Loucy (cell line): ENCODE measurements around the gene CELA1.
A peak's percentile ranks its signal among the peaks of the same experiment; 100 is the strongest.

Experiments used
- H2AFZ ChIP-seq: fragments of 200-600 bp; sonication (generic); 2 replicates; pipeline ENCODE4 v1.6.0; 2016; ENCODE audit warnings: antibody characterized with exemption, mild to moderate bottlenecking, low read length, moderate library complexity
- H3F3A ChIP-seq: fragments of 200-600 bp; 2 replicates; pipeline ENCODE4 v1.6.0; 2016; ENCODE audit warnings: antibody characterized with exemption, low read depth, mild to moderate bottlenecking
- H3K27me3 ChIP-seq: fragments of 200-600 bp; sonication (generic); 2 replicates; pipeline ENCODE4 v1.6.1; 2014; ENCODE audit warnings: low read length, mild to moderate bottlenecking; ENCODE audit not compliant: insufficient read depth, poor library complexity, severe bottlenecking
- H3K36me3 ChIP-seq: fragments of 200-600 bp; sonication (generic); 2 replicates; pipeline ENCODE4 v1.6.1; 2016; ENCODE audit warnings: low read length; ENCODE audit not compliant: insufficient read depth
- H3K4me1 ChIP-seq: fragments of 200-600 bp; sonication (generic); 2 replicates; pipeline ENCODE4 v1.5.1; 2014; ENCODE audit warnings: low read length, mild to moderate bottlenecking; ENCODE audit not compliant: insufficient read depth, poor library complexity, severe bottlenecking
- H3K4me2 ChIP-seq: fragments of 200-600 bp; sonication (generic); 2 replicates; pipeline ENCODE4 v1.6.0; 2014; ENCODE audit warnings: antibody characterized with exemption, low read length, low read depth, mild to moderate bottlenecking; ENCODE audit not compliant: poor library complexity, severe bottlenecking
- H3K4me3 ChIP-seq: fragments of 200-600 bp; sonication (generic); 2 replicates; pipeline ENCODE4 v1.5.1; 2014; ENCODE audit warnings: low read length, mild to moderate bottlenecking, mixed read lengths; ENCODE audit not compliant: poor library complexity, severe bottlenecking
- H3K79me2 ChIP-seq: fragments of 200-600 bp; sonication (generic); 2 replicates; pipeline ENCODE4 v1.6.1; 2014; ENCODE audit warnings: low read length; ENCODE audit not compliant: insufficient read depth
- H3K9ac ChIP-seq: fragments of 200-600 bp; sonication (generic); 2 replicates; pipeline ENCODE4 v1.6.0; 2014; ENCODE audit warnings: mild to moderate bottlenecking, low read depth, low read length, moderate library complexity; ENCODE audit not compliant: poor library complexity, severe bottlenecking
- H3K9me2 ChIP-seq: fragments of 200-600 bp; sonication (generic); replicated peaks from 2 replicates; pipeline ENCODE4 v1.6.1; 2016; ENCODE audit warnings: low read depth, low read length, mixed read lengths
- H3K9me3 ChIP-seq: fragments of 200-600 bp; sonication (generic); 2 replicates; pipeline ENCODE4 v1.6.1; 2014; ENCODE audit warnings: mild to moderate bottlenecking, antibody characterized with exemption, low read length, low read depth; ENCODE audit not compliant: insufficient read depth
- H4K20me1 ChIP-seq: fragments of 200-600 bp; sonication (generic); 2 replicates; pipeline ENCODE4 v1.6.0; 2014; ENCODE audit warnings: antibody characterized with exemption, low read length, mild to moderate bottlenecking; ENCODE audit not compliant: insufficient read depth, poor library complexity, severe bottlenecking
- CTCF ChIP-seq: fragments of 200-600 bp; sonication (generic); conservative IDR thresholded peaks from 2 replicates; pipeline ENCODE4 v1.5.1; 2014; ENCODE audit warnings: mild to moderate bottlenecking, antibody characterized with exemption, low read length
- EZH2phosphoT487 ChIP-seq: fragments of 200-600 bp; IDR thresholded peaks from 2 replicates; pipeline ENCODE4 v1.6.1; 2018; ENCODE audit warnings: antibody characterized with exemption, mild to moderate bottlenecking, moderate library complexity, borderline replicate concordance

Gene CELA1

GRCh38 chr12:51330186-51330585 lies 16.3 kb downstream of the CELA1 start:
- Histone ChIP-seq H4K20me1 (no peaks in the 10 kb centered on the region), H3F3A (peaks cover 7% of the 10 kb centered on the region), H2AFZ (peak overlapping the region; percentile 5; the same call in 1 of the 2 replicates), H3K4me3 (no peak overlapping the region), H3K4me1 (peaks cover 52% of the 10 kb centered on the region), H3K4me2 (peak overlapping the region; percentile 14), H3K9ac (no peak overlapping the region), H3K9me3 (no peaks in the 10 kb centered on the region), H3K27me3 (no peaks in the 10 kb centered on the region), H3K79me2 (no peaks in the 10 kb centered on the region), H3K9me2 (no peaks in the 10 kb centered on the region), H3K36me3 (no peaks in the 10 kb centered on the region)
- TF ChIP-seq CTCF (no peak), EZH2phosphoT487 (no peak)

- Histone ChIP-seq H3F3A (peaks cover 7% of the 10 kb centered on the region), H3K9ac (peak overlapping the region; percentile 2), H3K36me3 (no peaks in the 10 kb centered on the region), H4K20me1 (no peaks in the 10 kb centered on the region), H2AFZ (peak overlapping the region; percentile 5; the same call in 1 of the 2 replicates), H3K4me3 (no peak overlapping the region), H3K79me2 (no peaks in the 10 kb centered on the region), H3K4me1 (peaks cover 56% of the 10 kb centered on the region), H3K27me3 (no peaks in the 10 kb centered on the region), H3K4me2 (peak overlapping the region; percentile 14), H3K9me2 (no peaks in the 10 kb centered on the region), H3K9me3 (no peaks in the 10 kb centered on the region)
- TF ChIP-seq EZH2phosphoT487 (no peak), CTCF (no peak)
Observed at GRCh38 chr12:51329742-51330141, 16.7 kb downstream of the CELA1 start.

DNA sequence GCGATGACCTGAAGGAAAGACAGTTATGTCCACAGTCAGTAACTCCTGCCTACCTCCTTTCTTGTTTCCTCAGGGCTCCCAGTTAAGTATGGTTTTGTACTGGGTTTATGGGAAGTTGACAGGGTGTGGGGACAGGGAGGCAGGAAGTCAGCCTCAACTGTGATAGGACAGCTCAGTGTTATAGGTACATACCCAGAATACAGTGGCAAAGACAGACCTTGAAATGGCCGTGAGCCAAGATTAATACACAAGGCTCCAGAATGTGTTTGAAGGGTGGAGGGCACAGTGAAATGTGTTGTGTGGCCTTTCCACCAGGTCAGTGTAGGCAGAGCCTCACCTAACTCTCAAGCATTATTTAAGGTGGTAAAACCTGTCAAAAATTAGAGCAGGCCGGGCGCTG lies 17.9 kb downstream of the CELA1 start:
- peaks cover 7% of the 10 kb centered on the region for H3F3A ChIP-seq
- H3K79me2 ChIP-seq, result peaks cover 8% of the 10 kb centered on the region
- peaks cover 61% of the 10 kb centered on the region for H3K4me1 ChIP-seq
- H2AFZ ChIP-seq, result no peak overlapping the region
- no peaks in the 10 kb centered on the region for H3K36me3 ChIP-seq
- TF ChIP-seq EZH2phosphoT487 (no peak), CTCF (no peak)
- H3K4me2 ChIP-seq, result peak overlapping the region; percentile 22
- no peaks in the 10 kb centered on the region for H3K9me2 ChIP-seq
- no peaks in the 10 kb centered on the region for H3K9me3 ChIP-seq
- no peaks in the 10 kb centered on the region for H3K27me3 ChIP-seq
- no peaks in the 10 kb centered on the region for H4K20me1 ChIP-seq
- no peak overlapping the region for H3K4me3 ChIP-seq
- peak overlapping the region; percentile 2 for H3K9ac ChIP-seq
